Mesodermal cell (in vitro differentiated cells): ENCODE data around the gene TRIM73. TPM values are rescaled to one million over a fixed set of nuclear protein-coding genes. Genes with fewer than 3 reads are reported as not detected.
"Not testable (repeated sequence)": the region's sequence is repeated elsewhere in the genome, so short reads cannot be mapped to it uniquely, and the experiment has no call there.

ENCODE experiments used
- H3K27ac ChIP-seq: 2 replicates; pipeline ENCODE4 v1.7.0; 2013; ENCODE audit warnings: mild to moderate bottlenecking, low read depth, low read length, moderate library complexity; ENCODE audit not compliant: severe bottlenecking
- H3K36me3 ChIP-seq: 2 replicates; pipeline ENCODE4 v1.7.1; 2013; ENCODE audit warnings: mild to moderate bottlenecking, low read length, moderate library complexity; ENCODE audit not compliant: control insufficient read depth, insufficient read depth
- H3K4me1 ChIP-seq: one replicate; pipeline ENCODE4 v1.7.1; 2013; ENCODE audit warnings: mild to moderate bottlenecking, low read length; ENCODE audit not compliant: insufficient read depth, control insufficient read depth, poor library complexity, severe bottlenecking
- H3K4me3 ChIP-seq: 2 replicates; pipeline ENCODE4 v1.7.0; 2013; ENCODE audit warnings: low read length, control low read depth, mild to moderate bottlenecking; ENCODE audit not compliant: insufficient read depth, poor library complexity, severe bottlenecking; ENCODE audit errors: extremely low read depth
- H3K9me3 ChIP-seq: 2 replicates; pipeline ENCODE4 v1.7.1; 2013; ENCODE audit warnings: mild to moderate bottlenecking, low read length, moderate library complexity; ENCODE audit not compliant: control insufficient read depth
- WGBS, 2 experiments: methylation state at CpG; one replicate each; pipeline ENCODE4 v1.1.5; 2013; ENCODE audit warnings: missing lambda C conversion rate in 2 of 2; ENCODE audit not compliant: insufficient coverage in 2 of 2; 5-methylcytosine and 5-hydroxymethylcytosine counted together
- polyA plus RNA-seq, 2 experiments: library from polyadenylated mRNA; stranded (reverse); fragments of 50-300 nt; gene quantifications; one replicate each; pipeline ENCODE4 v1.2.3, GENCODE V29; 2013

Gene TRIM73
- polyA plus RNA-seq (2013, experiment 1 of 2): 4.0 TPM
- 1.4 TPM for polyA plus RNA-seq (2013, experiment 2 of 2)

GRCh38 chr7:75395329-75395728 is at the start of gene TRIM73:
Gene TRIM73 (plus strand): TSS chr7:75395629. CDS start chr7:75398934, 3,305 bp downstream.
- no CpG with 5 or more reads among the region's 34 CpGs for WGBS, 2 experiments
- not testable (repeated sequence) for H3K4me3 ChIP-seq, H3K4me1 ChIP-seq, H3K36me3 ChIP-seq, H3K27ac ChIP-seq, H3K9me3 ChIP-seq

DNA sequence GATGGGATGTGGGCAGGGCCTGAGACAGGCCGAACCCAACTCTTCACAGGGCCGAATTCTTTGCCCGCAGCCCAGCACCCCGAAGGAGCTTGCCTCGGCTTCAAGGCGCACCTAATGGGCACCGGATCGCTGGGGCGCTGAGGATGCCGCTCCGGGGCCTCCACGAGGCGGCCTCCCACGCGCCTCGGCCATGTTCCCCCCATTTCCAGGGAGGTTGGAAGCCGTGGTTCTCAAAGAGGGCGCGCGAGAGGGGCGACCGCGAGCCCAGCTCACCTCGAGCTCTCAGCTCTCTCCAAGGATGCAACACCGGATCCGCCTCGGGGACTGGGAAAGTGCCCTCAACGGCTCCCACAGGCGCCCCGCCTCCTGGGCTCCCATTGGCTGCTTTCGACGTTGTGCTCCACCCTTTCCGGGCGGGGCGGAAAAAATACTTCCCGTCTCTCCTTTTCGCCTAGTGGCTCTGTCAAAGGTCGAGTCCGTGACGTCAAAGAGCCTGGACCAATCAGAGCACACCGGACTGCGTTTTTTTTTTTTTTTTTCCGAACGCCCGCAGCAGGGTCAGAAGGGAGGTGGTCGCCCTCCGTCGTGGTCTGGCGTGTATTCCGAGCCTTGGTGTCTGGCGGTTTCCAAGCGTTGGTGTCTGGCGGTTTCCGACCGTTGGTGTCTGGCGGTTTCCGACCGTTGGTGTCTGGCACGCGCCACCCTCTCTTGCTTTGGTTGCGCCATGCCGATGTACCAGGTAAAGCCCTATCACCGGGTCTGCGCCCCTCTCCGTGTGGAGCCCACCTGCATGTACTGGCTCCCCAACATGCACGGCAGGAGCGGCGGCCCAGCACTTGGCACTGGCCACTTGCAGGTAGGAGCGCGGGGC is 36.5 kb upstream of the TRIM73 start:
- H3K4me3 ChIP-seq, H3K36me3 ChIP-seq, H3K27ac ChIP-seq, H3K4me1 ChIP-seq, H3K9me3 ChIP-seq: not testable (repeated sequence)
- no CpG with 5 or more reads among the region's 70 CpGs for WGBS, 2 experiments

DNA sequence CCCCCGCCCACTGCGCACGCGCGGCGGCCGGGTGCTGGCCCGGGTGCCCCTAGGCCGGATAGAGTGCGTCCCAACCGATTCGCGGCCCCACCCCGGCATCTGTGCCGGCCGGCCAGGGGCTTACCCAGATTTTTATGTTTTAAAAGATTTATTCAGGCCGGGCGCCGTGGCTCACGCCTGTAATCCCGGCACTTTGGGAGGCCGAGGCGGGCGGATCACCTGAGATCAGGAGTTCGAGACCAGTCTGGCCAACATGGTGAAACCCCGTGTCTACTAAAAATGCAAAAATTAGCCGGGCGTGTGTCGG is 35.9 kb upstream of the TRIM73 start:
- not testable (repeated sequence) for H3K4me1 ChIP-seq, H3K4me3 ChIP-seq, H3K36me3 ChIP-seq, H3K27ac ChIP-seq, H3K9me3 ChIP-seq
- no CpG with 5 or more reads among the region's 29 CpGs for WGBS, 2 experiments

- not testable (repeated sequence) for H3K9me3 ChIP-seq
Measured at GRCh38 chr7:75364079-75364478, 31.4 kb upstream of the TRIM73 start.

DNA sequence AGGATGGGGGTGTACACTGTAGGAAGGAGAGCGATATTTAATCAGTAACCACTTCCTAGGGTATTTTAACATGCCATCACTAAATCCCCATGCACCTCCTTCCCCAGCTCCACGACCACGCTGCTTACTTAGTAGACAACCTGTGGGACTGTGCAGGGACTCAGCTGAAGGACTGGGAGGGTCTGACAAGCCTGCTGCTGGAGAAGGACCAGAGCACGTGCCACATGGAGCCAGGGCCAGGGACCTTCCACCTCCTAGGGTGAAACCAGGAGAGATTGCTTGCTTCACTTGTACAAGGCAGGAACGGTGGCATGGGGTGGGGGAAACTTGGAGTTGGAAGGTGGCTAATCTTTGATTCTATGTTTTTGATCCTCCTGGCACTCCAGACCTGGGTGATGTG is 28.8 kb upstream of the TRIM73 start:
- not testable (repeated sequence) for H3K27ac ChIP-seq, H3K4me3 ChIP-seq, H3K9me3 ChIP-seq, H3K4me1 ChIP-seq, H3K36me3 ChIP-seq
- WGBS, 2 experiments: no CpG with 5 or more reads among the region's 5 CpGs

More at GRCh38 chr7:75364079-75364478, 31.4 kb upstream of the TRIM73 start:
- H3K4me1 ChIP-seq, H3K36me3 ChIP-seq, H3K4me3 ChIP-seq, H3K27ac ChIP-seq: not testable (repeated sequence)
- no CpG with 5 or more reads among the region's 3 CpGs for WGBS, 2 experiments

GRCh38 chr7:75367313-75367712 is 28.1 kb upstream of the TRIM73 start:
- not testable (repeated sequence) for H3K4me3 ChIP-seq, H3K9me3 ChIP-seq, H3K27ac ChIP-seq, H3K36me3 ChIP-seq, H3K4me1 ChIP-seq
- no CpG with 5 or more reads among the region's 9 CpGs for WGBS, 2 experiments

GRCh38 chr7:75374144-75374518 is 21.3 kb upstream of the TRIM73 start:
- not testable (repeated sequence) for H3K27ac ChIP-seq
- WGBS, 2 experiments: no CpG with 5 or more reads among the region's 4 CpGs

GRCh38 chr7:75374519-75375317 is 20.7 kb upstream of the TRIM73 start:
- not testable (repeated sequence) for H3K36me3 ChIP-seq, H3K4me1 ChIP-seq, H3K27ac ChIP-seq, H3K9me3 ChIP-seq, H3K4me3 ChIP-seq
- WGBS, 2 experiments: no CpG with 5 or more reads among the region's 17 CpGs

More at GRCh38 chr7:75374144-75374518, 21.3 kb upstream of the TRIM73 start:
- not testable (repeated sequence) for H3K4me1 ChIP-seq, H3K36me3 ChIP-seq, H3K9me3 ChIP-seq, H3K4me3 ChIP-seq

DNA sequence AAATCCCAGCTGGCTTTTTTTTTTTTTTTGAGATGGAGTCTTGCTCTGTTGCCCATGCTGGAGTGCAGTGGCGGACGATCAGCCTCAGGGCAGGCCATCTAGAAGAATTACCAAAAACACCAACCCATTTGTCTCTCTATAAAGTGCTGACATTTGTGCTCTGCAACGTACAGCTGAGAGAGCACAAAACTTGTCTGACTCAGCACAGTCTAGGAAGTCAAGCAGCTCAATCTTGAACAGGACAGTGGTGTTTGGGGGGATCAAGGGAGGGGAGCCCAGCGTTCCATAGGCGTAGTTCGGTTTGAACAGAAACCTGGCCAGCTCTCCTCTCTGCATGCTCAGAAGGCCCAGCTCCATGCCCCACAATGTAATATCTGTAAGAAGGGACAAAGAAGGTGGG is 2.2 kb upstream of the TRIM73 start:
- H3K9me3 ChIP-seq, H3K4me3 ChIP-seq, H3K4me1 ChIP-seq, H3K36me3 ChIP-seq, H3K27ac ChIP-seq: not testable (repeated sequence)
- no CpG with 5 or more reads among the region's 6 CpGs for WGBS, 2 experiments

DNA sequence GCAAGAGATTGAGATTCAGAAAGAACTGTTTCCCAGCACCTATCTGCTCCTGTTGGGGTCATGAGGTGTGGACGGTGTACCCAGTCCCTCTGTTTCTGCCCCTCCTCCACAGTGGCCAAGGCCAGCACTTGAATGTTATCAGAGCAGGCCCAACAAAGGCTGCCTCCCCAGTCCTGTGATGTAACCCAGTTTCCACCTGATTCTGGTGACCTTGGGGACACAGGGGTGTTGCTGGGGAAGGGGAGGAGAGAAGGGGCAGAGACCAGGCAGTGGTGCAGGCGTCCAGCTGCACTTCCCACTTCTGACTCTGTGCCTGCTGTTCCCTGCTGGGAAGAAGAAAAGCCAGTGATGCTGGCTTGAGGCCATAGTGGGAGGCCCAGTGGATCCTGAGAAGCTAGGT is 2.4 kb downstream of the TRIM73 start:
- not testable (repeated sequence) for H3K4me1 ChIP-seq, H3K9me3 ChIP-seq, H3K27ac ChIP-seq, H3K4me3 ChIP-seq, H3K36me3 ChIP-seq
- no CpG with 5 or more reads among the region's 2 CpGs for WGBS, 2 experiments
